Esophagus squamous epithelium (tissue), 4 donors: ENCODE data around the gene SS18L1.

ENCODE experiments used
- POLR2A ChIP-seq, 4 donors: fragments of 450-650 bp; IDR thresholded peaks; one replicate each; pipeline ENCODE4 v1.6.1; 2017; ENCODE audit warnings: antibody characterized with exemption in 4 of 4, mild to moderate bottlenecking in 4 of 4, moderate library complexity in 3 of 4
- TF ChIP-seq, protein P1 (sequence below), 6 experiments: fragments of 450-650 bp in 4 of 6; fragments of 200-600 bp in 2 of 6; sonication (generic) in 2 of 6; IDR thresholded peaks; one replicate each; pipeline ENCODE4 v1.5.1; 2016 to 2019; ENCODE audit warnings: antibody characterized with exemption in 6 of 6, mild to moderate bottlenecking in 4 of 6, moderate library complexity in 4 of 6

DNA sequence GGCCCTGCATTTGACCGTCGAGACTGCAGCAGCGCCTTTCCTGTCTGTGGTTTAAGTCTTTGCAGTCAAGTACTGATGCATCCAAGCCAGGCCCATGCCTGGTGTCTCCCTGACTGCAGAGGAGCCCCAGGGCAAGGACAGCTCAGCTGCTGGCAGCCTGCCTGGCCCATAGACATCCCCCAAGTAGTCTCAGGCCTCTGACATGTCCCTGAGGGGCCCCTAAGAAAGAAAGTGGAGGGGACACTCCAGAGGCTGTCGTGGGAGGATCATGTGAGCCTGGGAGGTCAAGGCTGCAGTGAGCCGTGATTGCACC lies 58.5 kb downstream of the SS18L1 start:
- TF ChIP-seq, protein P1, sequence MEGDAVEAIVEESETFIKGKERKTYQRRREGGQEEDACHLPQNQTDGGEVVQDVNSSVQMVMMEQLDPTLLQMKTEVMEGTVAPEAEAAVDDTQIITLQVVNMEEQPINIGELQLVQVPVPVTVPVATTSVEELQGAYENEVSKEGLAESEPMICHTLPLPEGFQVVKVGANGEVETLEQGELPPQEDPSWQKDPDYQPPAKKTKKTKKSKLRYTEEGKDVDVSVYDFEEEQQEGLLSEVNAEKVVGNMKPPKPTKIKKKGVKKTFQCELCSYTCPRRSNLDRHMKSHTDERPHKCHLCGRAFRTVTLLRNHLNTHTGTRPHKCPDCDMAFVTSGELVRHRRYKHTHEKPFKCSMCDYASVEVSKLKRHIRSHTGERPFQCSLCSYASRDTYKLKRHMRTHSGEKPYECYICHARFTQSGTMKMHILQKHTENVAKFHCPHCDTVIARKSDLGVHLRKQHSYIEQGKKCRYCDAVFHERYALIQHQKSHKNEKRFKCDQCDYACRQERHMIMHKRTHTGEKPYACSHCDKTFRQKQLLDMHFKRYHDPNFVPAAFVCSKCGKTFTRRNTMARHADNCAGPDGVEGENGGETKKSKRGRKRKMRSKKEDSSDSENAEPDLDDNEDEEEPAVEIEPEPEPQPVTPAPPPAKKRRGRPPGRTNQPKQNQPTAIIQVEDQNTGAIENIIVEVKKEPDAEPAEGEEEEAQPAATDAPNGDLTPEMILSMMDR (IDR thresholded peaks at IDR 0.05) = no peak
- TF ChIP-seq POLR2A (IDR thresholded peaks at IDR 0.05) = no peak
